GM18507 (cell line): ENCODE measurements around the gene ABCG5.

ENCODE experiments used
- DNase-seq: peaks from one replicate; pipeline ENCODE4 v3.0.0; 2011; ENCODE audit warnings: low read depth; ENCODE audit not compliant: insufficient read length; ENCODE audit errors: extremely low spot score
- FAIRE-seq: peaks from 2 replicates; lab custom pipeline; 2011; peaks lifted over from hg19 to GRCh38; lab: Jason Lieb, UNC

The ABCG5 gene

DNA sequence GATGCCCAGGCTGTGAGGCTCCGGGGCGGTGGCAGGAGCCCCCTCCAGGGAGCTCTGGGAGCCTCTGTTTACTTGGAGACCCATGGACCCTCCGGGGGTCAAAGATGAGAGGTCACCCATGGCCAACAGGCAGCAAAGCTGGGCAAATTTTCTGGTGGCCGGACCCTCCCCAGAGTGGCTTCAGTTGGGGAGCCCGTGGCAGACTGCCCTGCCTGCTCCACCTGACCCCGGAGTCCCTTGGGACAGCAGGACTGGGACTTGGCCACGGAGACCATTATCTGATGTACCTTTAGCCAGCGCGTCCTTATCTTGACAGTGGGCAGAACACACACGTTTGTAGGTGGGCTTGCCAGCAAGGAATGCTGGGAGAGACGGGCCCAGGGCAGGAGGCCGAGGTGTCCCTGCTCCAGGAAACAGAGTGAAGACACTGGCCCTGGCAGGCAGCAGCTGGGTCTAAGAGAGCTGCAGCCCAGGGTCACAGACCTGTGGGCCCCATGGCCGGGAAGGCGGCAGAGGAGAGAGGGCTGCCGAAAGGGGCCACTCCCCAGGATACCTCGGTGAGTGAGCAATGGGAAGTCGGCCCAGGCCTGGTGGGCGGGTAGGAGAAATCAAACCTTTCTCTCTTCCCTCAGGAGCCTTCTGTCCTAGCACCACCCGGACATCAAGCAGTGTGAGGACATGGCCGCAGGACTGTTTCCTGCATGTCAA, at the start of gene ABCG5, which contains the start of gene ABCG8:
TSS of gene ABCG5 (minus strand) at position 280 of the 708 bp plus-strand sequence. CDS start at position 120, 160 bp downstream.
TSS of gene ABCG8 (plus strand) at position 412 of the 708 bp plus-strand sequence. CDS start at position 495, 83 bp downstream.
- FAIRE-seq (no peak), DNase-seq (no peak)

GRCh38 chr2:43887176-43887575, 48.5 kb upstream of the ABCG5 start:
- FAIRE-seq: no peak
- no peak for DNase-seq

- FAIRE-seq (no peak), DNase-seq (no peak)
Observed at GRCh38 chr2:43885132-43885632, 46.5 kb upstream of the ABCG5 start.

DNA sequence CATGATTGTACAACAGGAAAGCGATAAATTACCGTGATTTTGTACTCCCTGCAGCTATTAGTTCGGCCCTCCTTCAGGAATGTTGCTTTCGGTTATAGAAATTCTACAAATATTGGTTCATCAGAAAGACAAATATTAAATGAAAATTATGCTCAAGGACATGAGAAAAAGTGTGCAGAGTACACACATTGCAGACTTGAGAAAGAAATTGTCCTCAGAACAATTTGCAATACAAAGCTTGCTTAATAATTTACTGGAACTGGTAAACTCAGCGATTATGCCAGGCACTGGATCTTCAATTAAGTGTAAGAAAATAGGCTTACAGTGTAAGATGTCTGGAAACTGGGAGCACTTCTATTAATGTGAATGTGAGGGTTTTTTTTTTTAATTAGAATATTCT, 46.0 kb upstream of the ABCG5 start:
- no peak for FAIRE-seq
- no peak for DNase-seq

GRCh38 chr2:43882312-43882711, 43.7 kb upstream of the ABCG5 start:
- FAIRE-seq (no peak), DNase-seq (no peak)

- no peak for FAIRE-seq
Observed at GRCh38 chr2:43880952-43881351, 42.3 kb upstream of the ABCG5 start.

GRCh38 chr2:43880471-43880870, 41.8 kb upstream of the ABCG5 start:
- no peak for DNase-seq
- FAIRE-seq: no peak

More at GRCh38 chr2:43880952-43881351, 42.3 kb upstream of the ABCG5 start:
- DNase-seq: no peak

DNA sequence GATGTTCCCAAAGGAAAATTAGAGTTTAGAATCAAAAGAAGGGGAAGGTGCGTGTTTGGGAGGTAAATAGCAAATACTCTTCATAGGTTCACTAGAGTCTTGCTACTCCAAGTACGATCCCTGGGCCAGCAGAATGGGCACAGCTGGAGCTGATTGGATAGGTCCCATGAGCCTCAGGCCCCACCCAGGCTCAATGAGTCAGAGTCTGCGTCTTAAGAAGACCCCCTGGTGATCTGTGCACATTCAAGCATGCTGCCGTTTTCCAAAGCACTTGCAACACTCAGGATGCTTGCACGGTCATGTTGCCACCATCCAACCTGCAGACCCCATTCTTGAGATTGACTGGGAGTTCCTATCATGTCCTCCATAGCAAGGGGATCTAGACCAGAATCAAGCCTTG, 40.6 kb upstream of the ABCG5 start:
- no peak for FAIRE-seq
- no peak for DNase-seq

DNA sequence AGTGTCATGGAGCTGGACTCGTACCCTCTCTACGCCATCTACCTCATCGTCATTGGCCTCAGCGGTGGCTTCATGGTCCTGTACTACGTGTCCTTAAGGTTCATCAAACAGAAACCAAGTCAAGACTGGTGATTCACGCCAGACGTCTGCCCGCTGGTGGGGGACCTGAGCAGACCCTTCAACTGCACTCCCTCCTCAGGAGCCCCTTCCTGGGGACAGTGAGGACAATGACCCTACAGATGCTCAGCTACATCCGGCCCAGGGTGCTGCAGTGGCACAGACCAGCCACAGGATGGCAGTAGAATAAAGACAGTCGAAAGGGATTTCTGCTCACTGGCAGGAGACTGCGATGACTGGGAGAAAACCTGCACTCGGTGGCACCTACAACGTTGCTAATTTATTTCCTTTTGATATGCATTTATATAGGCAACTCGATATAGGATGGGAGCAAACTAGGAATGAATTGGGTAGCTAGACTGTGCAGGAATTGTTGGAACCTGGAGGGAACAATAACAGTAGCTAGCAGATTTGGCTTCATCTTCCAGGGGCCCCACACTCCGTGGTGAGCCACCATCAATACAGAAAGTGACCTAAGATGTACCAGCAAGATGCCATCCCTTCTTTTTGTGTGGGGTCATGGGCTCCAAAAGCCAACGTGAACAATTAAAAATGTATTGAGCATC, 39.3 kb upstream of the ABCG5 start:
- FAIRE-seq (peak; percentile 90), DNase-seq (peak; percentile 46)

DNA sequence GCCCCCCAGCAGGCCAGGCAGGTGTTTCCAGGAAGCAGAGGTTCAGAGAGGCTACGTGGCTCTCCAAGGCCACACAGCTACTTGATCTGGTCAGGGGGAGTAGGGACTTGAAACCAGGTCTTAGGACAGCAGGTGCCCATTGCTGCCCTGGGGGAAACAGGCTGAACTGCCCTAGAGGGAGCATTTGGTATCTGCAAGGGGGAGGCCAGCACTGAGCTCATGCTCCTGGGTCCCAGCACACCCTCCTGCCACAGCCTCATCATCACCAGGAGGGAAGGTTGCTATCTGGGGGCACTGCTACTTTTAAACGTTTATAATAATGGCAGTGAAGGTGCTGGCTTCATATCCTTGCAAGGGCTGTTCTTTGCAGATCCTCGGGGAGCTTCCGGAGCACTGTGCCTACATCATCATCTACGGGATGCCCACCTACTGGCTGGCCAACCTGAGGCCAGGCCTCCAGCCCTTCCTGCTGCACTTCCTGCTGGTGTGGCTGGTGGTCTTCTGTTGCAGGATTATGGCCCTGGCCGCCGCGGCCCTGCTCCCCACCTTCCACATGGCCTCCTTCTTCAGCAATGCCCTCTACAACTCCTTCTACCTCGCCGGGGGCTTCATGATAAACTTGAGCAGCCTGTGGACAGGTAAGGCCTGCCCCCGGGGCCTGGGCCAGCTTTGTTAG, 36.3 kb upstream of the ABCG5 start:
- no peak for FAIRE-seq
- no peak for DNase-seq

DNA sequence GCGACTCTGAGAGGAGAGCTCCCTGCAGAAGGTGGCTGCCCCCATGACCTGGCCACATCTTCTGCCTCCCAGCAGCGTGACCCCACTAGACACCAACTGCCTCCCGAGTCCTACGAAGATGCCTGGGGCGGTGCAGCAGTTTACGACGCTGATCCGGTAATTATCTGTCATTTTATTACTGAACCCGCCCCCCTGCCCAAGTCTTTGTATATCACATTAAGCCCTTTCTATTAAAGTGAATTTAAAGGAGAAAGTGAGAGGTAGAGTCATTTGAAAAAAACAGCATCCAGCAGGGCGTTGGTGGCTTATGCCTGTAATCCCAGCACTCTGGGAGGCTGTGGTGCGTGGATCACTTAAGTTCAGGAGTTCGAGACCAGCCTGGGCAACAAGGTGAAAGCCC, 33.5 kb upstream of the ABCG5 start:
- no peak for FAIRE-seq
- no peak for DNase-seq

GRCh38 chr2:43855292-43855691, 16.7 kb upstream of the ABCG5 start:
- FAIRE-seq: no peak
- DNase-seq: no peak

GRCh38 chr2:43854671-43855070, 16.0 kb upstream of the ABCG5 start:
- FAIRE-seq (no peak), DNase-seq (no peak)

DNA sequence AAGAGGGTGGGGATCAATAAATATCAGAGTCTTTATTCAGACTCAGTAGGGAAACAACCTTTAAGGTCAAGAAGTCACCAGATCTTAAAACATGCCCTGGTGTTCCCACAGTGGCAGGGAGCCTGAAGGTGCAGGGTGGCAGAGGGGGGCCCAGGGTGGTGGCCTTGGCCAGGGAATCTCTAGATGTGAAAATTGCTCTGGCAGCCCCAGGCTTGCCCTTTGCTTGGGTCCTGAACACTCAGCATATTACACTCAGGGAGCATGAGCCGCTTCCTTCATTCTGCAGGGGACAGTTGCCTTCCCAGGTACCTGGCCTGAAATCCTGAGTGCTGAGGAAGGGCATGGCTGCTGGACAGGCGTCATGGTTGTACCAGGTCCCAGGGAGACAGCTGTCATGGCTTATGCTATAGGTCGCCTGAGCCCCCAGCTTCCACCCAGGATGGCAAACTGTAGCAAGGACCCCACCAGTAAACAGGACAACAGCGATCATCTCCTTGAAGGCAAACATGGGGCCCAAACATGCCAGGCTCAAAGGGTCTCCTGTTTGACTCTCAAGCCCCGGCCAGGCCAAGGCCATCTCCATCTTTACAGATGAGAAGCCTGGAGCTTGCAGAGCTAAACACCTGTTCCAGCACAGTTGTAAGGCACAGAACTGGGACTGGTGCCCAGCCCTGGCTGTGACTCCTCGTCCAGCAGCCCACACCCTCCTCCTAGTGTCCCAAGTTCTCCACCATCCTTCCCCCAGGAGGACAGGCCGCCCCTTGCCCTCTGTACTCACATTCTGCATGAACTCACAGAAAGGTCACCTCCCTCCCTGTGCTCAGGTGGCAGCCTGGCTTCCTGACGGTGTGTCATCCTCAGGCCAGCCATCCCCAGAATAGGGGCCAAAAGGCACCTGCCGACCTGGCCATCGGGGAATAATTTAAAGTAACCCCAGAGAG, 14.8 kb upstream of the ABCG5 start:
- no peak for DNase-seq
- FAIRE-seq: no peak

DNA sequence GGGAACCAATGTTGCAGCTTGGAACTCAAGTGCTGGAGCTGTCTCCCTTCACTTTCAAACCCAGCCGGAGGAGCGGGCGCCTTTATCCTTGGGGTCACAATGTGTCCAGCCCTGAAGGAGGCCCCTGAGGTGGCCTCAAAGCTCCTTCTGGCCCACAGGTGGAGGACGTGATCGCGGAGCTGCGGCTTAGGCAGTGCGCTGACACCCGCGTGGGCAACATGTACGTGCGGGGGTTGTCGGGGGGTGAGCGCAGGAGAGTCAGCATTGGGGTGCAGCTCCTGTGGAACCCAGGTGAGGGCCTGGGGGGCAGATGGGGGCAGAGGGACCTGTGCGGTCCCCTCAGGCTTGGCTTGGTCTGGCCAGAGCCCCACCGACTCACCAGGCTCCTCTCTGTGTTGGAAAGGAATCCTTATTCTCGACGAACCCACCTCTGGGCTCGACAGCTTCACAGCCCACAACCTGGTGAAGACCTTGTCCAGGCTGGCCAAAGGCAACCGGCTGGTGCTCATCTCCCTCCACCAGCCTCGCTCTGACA, 13.6 kb upstream of the ABCG5 start:
- no peak for FAIRE-seq

DNA sequence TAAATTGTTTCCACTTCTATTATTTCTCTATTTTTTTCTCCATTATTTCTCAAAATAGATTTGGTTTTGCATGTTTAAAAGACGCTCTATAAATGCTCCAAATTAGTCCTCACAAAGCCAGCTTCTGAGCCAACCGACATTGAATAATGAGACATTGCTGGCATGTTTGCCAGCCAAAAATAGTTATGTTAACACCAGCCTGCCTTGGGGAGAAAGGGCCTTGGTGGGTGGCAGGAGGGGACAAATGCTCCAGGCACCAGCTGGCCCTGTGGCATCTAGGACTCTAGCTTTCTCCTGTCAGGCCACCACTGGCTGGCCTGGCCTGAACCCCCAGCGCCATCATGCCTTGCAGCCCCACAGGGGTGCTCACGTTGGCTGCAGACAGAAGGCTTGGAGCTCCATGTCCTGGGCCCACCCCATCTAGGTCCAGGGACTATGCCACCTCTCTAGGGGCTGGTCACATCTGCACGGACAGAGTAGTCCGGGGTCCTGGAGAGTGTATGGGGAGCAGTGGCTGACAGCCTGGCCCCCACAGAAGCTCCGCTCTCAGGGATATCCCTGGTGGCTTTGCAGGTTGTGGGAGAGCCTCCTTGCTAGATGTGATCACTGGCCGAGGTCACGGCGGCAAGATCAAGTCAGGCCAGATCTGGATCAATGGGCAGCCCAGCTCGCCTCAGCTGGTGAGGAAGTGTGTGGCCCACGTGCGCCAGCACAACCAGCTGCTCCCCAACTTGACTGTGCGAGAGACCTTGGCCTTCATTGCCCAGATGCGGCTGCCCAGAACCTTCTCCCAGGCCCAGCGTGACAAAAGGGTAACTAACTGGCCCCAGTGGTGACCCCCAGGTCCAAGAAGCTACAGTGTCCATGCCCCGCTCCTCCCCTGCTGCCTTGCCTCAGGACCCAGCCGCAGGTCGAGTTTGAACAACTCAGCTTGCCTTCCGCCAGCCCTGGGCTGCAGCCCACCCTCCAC, 12.7 kb upstream of the ABCG5 start:
- DNase-seq (no peak), FAIRE-seq (no peak)

More for the DNA sequence above, 13.6 kb upstream of the ABCG5 start:
- no peak for DNase-seq

- no peak for DNase-seq
- FAIRE-seq: no peak
Observed at GRCh38 chr2:43848214-43848613, 9.6 kb upstream of the ABCG5 start.
